UCSD-AML1 (cell line): ENCODE data around the gene TMEM254.
"Not testable (repeated sequence)": the region's sequence is repeated elsewhere in the genome, so short reads cannot be mapped to it uniquely, and the experiment has no call there.

Experiments
- DNase-seq: peaks from one replicate; lab custom pipeline; 2025; ENCODE audit not compliant: unreplicated experiment; lab: John Stamatoyannopoulos, UW

TMEM254 gene, protein sequence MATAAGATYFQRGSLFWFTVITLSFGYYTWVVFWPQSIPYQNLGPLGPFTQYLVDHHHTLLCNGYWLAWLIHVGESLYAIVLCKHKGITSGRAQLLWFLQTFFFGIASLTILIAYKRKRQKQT

DNA sequence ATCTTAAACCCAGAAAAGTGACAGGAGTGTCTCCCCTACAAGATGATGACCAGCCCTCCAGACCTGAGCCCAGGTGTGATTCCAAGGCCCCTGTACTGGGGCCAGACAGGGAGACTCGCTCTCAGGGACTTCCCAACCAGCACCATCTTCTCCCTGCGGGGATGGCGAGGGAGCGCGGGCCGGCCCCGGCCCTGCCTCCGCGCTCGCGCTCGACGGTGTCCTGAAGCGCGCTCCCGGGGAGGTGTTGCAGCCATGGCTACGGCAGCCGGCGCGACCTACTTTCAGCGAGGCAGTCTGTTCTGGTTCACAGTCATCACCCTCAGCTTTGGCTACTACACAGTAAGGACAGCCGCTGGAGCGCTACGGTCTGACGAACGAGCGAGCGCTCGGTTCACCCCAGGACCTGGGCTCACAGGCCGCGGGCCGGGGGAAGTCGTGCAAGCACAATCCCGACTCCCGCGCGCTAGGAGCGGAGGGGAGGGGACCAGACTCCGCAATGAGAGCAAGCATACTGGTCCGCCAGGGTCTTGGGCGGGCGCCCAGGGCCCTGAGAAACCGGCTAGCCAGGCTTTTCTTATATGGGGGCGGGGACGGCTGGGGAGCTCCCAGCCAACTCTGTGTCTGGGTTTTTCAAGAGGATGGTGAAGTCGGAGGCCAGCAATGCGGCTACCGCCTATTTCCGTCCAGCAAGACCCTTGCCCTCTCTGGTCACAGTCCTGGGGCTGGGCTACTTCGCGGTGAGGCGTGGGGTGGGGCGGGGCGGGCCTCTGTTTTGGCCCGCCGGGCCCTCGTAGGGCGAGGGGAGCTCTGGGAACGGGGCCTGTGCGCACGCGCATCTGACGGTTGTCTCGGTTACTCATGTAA is at the start of gene TMEM254:
TMEM254 (plus strand) TSS at position 218 of the 864 bp plus-strand sequence; CDS start at position 253, 35 bp downstream.
- DNase-seq: peak; percentile 93

DNA sequence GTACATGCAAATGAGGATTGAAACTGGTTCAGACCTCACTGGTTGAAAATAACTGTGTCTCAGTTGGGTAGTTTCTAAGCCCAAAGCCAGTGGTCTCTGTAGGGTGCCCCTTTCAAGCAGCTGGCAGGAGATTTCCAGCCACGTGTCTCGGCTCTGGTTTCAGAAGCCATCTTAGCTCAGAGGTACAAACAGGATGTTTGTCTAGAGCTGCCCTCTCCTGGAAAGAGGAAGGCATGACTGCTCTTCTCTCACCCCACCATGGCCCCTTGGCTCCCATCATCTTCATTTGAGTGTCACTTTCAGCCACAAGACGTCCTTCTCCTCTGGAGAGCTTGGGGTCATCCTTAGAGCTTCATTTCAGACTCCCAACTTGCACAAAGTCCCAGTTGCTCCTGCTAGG is 49.3 kb upstream of the TMEM254 start:
- DNase-seq: not testable (repeated sequence)

DNA sequence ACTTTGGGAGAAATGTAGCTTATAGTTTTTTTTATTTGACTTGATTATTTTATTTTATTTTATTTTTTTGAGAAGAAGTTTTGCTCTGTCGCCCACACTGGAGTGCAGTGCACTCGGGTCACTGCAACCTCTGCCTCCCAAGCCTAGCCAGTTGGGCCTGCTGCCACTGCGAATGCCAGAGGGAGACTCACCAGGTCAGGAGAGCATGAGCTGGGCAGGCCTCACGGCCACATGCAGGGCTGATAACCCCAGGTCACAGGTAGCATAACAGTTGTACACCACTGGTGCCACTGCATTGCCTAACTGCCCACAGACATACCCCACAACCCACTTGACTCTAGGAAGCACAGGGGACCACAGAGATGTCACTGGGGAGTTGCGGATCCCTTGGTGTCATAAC is 48.6 kb upstream of the TMEM254 start:
- not testable (repeated sequence) for DNase-seq

DNA sequence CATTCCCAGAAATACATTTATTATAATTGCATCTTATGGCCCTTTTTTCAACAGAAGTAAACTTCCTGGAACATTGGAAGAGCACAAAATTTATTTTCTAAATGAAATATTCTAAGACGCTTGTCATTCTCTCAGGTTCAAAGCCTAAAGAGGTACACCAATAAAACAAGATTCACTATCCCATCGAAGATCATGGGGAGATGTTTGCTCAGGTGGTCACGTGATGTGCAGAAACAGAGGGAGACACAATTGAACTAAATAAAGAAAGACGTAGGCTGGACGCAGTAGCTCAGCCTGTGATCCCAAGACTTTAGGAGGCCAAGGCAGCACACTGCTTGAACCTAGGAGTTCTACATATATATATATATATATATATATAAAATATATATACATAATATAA is 46.0 kb upstream of the TMEM254 start:
- DNase-seq: no peak

DNA sequence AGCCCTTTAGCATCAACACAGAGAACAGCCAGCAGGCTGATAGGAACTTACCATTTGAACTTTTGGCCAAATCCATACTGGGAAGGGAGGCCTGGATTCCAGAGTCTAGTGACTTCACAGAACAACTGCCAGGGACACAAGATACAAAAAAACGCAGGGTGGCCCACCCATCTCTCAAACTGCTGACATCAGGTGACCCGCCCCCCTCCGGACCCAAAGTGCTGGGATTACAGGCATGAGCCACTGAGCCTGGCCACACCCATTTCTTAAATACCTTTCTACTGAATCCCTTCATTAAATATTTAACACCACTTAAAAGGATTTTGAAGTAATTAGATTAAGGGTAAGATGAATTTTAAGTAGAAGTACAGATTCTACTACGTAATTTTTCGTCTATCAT is 43.7 kb upstream of the TMEM254 start:
- not testable (repeated sequence) for DNase-seq

DNA sequence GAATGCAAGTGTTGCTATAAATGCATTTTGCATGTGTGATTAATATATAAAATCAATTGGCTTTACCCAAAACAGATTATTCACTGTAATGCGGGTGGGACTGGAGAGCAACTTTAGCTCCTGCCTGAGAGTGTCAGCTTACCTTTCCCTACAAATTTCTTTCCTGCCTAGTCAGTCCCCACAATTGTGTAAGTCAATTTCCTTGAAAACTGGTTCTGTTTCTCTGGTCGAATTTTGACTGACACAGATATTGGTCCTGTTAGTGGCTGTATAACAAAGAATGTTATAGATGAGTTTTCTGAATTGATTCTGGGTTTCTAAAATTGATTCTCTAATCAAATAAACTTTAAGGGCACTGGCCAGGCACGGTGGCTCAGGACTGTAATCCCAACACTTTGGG is 43.0 kb upstream of the TMEM254 start:
- not testable (repeated sequence) for DNase-seq

DNA sequence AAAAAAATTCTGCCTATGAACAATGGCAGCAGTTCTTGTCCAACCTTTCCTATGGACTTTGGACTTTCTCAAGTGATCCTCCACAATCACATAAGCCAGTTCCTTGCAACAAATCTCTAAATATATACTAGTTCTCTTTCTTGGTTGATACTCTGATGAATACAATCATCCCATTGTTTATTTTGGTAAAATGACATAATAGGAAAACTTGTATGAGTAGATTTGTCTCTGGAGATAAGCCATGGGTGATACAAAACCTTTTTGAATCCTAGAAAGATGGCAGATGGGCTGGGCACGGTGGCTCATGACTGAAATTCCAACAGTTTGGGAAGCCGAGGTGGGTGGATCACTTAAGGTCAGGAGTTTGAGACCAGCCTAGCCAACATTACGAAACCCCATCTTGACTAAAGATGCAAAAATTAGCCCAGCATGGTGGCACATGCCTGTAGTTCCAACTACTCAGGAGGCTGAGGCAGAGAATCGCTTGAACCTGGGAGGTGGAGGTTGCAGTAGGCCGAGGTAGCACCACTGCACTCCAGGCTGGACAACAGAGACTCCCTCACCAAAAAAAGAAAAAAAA is 41.5 kb upstream of the TMEM254 start:
- not testable (repeated sequence) for DNase-seq

DNA sequence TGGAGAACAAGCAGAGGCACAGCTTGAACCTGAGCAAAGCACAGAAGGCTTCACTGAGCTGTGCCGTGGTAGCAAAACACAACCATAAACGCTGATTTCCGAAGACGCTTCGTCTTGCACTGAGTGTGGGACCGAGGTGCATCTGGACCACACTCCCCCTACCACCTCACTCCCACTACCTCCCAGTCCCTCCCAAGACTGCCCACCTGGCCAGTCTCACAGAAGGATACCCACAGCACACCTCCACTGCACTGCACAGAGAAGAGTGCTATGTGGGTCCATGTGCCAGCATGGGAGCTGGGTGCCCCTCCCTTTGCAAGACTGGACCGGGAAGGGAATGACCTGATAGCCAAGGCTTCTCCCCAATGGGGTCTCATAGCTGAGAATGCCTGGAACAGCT is 40.2 kb upstream of the TMEM254 start:
- not testable (repeated sequence) for DNase-seq

DNA sequence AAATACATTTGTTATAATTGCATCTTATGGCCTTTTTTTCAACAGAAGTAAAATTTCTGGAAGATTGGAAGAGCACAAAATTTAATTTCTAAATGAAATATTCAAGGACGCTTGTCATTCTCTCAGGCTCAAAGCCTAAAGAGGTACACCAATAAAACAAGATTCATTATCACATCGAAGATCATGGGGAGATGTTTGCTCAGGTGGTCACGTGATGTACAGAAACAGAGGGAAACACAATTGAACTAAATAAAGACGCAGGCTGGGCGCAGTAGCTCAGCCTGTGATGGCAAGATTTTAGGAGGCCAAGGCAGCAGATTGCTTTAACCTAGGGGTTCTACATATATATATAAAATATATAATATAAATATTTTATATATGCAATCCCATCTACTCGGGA is 37.3 kb upstream of the TMEM254 start:
- no peak for DNase-seq

DNA sequence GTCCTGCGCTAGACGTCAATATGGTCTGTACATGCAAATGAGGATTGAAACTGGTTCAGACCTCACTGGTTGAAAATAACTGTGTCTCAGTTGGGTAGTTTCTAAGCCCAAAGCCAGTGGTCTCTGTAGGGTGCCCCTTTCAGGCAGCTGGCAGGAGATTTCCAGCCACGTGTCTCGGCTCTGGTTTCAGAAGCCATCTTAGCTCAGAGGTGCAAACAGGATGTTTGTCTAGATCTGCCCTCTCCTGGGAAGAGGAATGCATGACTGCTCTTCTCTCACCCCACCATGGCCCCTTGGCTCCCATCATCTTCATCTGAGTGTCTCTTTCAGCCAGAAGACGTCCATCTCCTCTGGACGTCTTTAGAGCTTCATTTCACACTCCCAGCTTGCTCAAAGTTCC is 33.5 kb upstream of the TMEM254 start:
- not testable (repeated sequence) for DNase-seq

DNA sequence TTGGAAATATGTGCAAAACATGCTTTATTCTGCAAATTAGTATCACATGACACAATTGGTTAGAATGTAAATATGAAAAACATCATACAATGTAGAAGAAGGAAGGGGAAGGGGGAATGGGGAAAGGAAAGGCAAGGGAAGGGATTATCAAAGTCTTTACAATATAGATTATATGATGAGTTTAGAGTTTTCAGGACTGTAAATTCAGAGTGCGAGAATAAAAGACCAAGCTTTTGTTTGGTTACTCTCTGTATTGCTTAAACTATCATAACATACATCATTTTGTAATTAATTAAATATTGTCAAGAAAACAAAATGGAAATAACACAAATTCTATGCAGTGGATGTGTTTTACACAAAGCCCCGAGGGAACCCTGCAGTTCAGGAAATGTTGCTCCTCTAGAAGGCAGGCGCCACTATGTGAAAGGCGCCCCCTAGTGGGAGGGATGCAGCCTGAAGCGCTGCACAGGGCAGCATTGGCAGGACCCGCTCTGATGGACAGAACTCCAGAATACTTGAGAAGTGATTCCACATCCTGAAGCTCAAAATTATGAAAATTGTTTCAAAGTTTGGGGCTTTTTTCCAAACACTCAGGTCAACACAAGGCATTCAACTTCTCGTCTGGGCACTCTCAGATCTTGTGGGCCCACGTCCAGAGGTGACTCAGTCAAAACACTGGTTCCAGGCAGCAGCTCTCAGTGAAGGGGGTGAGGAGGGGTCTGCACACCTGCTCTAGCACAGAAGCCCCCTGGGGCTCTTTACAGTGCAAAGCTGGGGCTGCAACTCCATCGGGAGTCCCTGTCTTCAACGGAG is 31.6 kb upstream of the TMEM254 start:
- peak; percentile 70 for DNase-seq

DNA sequence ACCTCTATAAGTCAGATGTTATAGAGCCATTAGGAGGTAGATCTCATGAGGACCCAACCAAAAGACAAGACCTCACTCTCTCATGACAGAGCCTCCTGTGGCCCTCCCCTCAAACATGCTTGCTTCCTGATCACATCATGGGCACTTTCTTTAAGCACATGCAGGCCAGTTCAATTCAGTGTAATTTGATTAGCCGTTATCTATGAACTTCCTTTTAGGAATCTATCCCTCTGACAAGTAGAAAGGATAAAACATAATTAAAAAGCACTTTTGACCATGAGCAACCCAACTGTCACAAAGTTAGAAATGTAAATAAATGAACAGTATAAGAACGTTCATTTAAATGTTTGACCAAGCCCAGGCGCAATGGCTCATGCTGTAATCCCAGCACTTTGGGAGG is 27.7 kb upstream of the TMEM254 start:
- DNase-seq: no peak

DNA sequence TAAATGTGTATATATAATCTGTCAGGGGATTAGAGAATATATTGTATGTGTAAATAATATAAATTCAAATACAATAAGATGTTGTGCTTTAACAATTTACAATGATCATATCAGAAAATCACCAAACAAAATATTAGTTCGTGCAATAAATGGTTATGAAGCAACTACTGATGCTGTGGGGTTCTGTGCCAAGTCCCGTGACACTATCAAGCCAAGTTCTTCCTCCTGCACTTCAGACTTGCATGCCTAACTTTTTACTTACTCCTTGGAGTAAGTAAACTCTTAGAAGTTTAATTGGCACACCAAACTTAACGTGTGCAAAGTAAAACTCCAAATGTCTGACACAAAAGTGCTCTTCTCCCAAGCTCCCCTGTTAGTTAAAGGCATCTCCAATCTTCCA is 26.5 kb upstream of the TMEM254 start:
- DNase-seq: no peak

DNA sequence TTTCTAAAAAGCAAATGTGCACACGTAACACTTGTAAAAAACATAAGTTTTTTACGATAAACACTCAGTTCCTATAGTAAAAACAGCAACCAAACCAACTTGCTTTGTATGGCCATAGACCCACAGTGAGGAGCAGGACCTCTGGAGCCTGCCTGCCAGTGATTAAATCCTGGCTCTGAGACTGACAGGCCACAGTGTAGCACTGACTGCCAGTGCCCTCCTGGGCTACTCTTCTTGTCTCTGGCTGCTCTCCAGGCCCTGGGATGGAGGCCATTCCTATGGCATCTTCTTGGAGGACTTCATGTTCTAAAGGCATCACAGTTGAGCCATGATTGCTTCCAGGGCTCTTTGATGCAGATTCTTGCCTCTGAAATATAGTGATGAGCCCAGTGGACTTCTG is 22.7 kb upstream of the TMEM254 start:
- DNase-seq: no peak

DNA sequence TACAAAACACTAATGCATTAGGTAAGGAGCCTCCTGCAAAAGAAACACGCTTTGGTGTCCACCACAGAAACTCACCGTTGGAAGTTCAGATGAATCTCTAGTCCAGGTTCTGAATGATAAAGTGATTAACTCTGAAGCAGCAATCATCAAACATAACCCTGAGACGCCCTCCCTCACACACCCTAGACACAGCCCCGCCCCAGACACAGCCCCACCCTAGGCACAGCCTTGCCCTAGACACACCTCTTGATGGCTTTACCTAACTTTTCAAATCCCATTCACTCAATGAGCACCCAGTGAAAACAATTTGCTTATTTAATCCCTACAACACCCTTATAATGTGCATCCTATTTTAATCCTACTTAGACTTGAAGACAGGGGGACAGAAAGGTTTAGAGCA is 21.3 kb upstream of the TMEM254 start:
- DNase-seq: no peak

DNA sequence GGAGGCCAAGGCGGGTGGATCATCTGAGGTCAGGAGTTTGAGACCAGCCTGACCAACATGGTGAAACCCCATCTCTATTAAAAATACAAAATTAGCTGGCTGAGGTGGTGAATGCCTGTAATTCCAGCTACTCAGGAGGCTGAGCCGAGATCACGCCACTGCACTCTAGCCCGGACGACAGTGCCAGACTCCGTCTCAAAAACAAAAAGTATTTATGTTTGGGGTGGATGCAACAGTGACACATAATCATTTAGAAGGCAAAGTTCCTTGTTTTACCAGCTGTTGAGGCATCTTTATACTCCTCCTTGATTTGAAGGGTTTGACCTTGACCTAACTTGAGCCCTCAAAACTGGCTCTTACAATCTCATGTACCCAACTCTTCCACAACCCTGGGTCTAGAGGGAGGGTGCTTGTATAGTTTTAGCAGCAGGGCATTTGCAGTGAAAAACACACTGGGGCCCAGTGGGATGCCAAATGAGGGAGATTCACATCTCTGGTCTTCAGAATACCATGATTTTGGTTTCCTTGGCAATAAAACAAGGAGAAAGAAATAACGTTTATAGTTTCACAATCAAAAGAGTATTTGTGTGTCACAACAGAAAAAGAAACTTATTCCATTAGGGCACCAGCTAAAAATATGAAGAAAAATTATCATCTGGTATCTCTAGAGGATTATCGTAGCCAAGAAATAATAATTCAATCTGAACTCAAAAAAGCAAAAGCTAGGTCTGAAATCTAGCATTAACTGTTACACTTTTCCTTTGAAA is 14.2 kb upstream of the TMEM254 start:
- no peak for DNase-seq

DNA sequence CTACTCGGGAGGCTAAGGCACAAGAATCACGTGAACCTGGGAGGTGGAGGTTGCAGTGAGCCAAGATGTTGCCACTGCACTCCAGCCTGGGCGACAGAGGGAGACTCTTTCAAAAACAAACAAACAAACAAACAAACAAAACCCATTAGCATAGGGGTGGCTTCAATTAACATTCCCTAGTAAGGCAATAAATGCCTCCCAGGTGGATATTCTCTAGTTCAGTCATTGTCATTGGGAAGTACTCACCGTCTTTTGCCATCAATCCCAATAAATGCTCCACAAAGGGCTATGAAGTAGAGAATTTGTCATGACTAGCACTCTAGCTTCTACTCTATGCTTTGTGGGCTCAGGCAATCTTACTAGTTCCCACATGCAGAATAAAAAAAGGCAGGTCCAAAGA is 11.7 kb upstream of the TMEM254 start:
- no peak for DNase-seq

DNA sequence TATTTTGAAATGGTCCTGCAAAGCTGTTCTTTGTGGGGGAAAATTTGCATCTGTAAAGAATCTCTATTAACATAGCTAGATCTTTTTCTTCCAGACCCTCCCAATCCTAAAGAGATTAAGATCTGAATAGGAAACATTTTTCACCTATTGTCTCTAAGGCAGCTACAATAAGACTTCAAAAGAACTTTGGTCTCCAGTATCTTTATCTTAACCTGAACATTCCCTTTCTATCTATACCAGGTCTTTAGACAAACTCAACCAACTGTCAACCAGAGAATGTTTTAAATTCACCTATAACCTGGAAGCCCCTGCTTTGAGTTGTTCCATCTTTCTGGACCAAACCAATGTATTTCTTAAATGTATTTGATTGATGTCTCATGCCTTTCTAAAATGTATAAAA is 10.6 kb upstream of the TMEM254 start:
- not testable (repeated sequence) for DNase-seq

DNA sequence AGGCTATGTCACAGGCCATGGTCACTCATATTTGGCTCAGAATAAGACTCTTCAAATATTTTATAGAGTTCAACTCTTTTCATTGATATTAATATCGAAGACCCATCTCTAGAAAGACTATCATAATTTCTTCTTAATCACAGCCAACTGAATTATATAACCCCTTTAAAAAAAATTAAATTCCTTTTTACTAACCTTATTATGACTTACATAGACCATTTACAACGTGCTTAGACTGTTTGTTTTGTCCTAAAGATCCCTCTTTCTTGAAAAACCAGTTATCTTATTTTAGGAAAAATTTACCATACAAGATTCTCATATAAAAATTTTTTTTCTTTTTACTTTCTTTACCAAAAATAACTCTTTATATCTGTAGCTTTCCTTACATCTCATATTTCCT is 10.2 kb upstream of the TMEM254 start:
- DNase-seq: no peak

DNA sequence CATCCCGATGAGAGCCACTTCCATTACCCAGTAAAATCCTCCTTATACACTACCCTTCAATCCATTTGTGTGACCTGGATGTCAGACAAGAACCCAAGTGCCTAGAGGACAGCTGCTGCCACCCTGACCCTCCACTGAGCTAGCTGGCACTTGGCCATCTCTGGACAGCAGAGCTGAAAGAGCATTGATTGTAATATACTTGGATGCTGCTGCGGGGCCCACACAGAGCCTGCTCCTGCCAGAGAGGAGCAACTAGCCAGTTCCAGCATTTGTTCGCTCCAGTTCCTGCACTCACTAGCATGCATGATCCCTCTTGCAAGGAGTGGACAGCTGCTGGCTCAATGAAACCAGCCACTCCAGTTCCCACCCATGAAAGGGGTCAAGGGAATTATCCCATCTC is 8.4 kb upstream of the TMEM254 start:
- DNase-seq: no peak

DNA sequence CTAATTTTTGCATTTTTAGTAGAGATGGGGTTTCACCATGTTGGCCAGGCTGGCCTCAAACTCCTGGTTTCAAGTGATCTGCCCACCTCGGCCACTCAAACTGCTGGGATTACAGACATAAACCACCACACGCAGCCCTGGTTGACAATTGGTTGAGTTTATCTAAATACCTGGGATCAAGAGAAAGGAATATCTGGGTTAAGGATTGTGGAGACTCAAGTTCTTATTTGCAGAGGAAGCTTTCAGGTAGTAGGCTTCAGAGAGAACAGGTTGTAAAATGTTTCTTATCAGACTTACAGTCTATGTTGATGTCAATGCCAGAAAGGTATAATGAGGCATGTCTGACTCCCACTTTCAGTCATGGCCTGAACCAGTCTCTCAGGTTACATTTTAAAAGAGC is 5.9 kb upstream of the TMEM254 start:
- DNase-seq: no peak
